ENCODE measurements around the gene RBFA.

The RBFA gene

DNA sequence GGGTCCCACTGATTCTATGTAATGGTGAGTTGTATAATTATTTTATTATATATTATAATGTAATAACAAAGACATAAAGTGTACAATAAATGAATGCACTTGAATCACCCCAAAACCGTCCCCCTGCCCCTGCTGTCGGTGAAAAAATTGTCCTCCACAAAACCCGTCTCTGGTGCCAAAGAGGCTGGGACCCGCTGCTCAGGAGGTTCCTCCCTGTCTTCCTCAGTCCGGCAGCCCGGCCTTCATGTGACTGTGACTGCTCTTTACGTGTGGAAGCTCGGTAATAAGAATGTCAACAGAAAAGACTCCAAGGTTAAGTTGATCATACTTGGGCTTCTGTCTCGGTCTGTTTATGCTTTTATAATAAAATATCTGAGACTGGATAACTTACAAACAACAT, 42.1 kb downstream of the RBFA start:
- DNase-seq: no peak

DNA sequence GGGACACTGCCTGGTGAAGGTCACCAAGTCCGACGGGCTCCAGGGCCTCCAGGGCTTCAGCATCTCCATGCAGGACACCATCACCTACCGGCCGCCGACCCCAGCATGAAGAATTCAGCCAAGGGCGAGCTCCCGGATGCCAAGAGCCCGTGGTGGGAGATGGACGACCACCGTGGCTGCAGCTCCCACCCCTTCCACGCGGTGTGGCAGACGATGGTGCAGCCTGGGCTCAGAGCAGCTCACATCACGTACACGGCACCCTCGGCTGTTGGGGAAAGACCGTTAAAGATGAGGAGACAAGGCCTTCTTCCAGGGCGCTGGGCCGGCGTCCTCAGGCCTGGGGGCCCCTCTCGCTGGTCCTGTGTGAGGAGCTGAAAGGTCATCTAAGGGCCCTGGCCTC, 43.6 kb downstream of the RBFA start:
- DNase-seq: no peak
